Progenitor cell of endocrine pancreas (in vitro differentiated cells): ENCODE measurements around the gene TNN. TPM values are rescaled to one million over a fixed set of nuclear protein-coding genes. Genes with fewer than 3 reads are reported as not detected.

Experiments used
- DNase-seq: peaks from one replicate; pipeline ENCODE4 v3.0.0; 2021; ENCODE audit warnings: low spot score; ENCODE audit not compliant: unreplicated experiment
- H3K27ac Mint-ChIP-seq: 2 replicates; pipeline ENCODE4 v1.8.0; 2021; ENCODE audit warnings: mild to moderate bottlenecking, moderate library complexity, mixed read lengths
- H3K27me3 Mint-ChIP-seq: 2 replicates; pipeline ENCODE4 v1.8.0; 2021; ENCODE audit warnings: mixed read lengths
- H3K36me3 Mint-ChIP-seq: 2 replicates; pipeline ENCODE4 v1.8.0; 2022; ENCODE audit warnings: mixed read lengths; ENCODE audit not compliant: insufficient read depth
- H3K4me1 Mint-ChIP-seq: 2 replicates; pipeline ENCODE4 v1.8.0; 2021; ENCODE audit warnings: low read depth, mixed read lengths
- H3K4me3 Mint-ChIP-seq: 2 replicates; pipeline ENCODE4 v1.8.0; 2021; ENCODE audit warnings: low read depth, mild to moderate bottlenecking, moderate library complexity, mixed read lengths
- H3K9me3 Mint-ChIP-seq: 2 replicates; pipeline ENCODE4 v1.8.0; 2021; ENCODE audit warnings: low read depth, mixed read lengths
- total RNA-seq: library from RNA; stranded (reverse); gene quantifications from 2 replicates; pipeline ENCODE4 v1.2.1, GENCODE V29; 2021
- TF ChIP-seq, protein P1 (sequence below): fragments of 200-600 bp; sonication (generic); IDR thresholded peaks from one replicate; pipeline ENCODE4 v1.5.0; 2021; ENCODE audit warnings: antibody characterized with exemption, mild to moderate bottlenecking; ENCODE audit not compliant: unreplicated experiment

TNN gene
- total RNA-seq, 1 donor from 2014 or later: 0.48 TPM

DNA sequence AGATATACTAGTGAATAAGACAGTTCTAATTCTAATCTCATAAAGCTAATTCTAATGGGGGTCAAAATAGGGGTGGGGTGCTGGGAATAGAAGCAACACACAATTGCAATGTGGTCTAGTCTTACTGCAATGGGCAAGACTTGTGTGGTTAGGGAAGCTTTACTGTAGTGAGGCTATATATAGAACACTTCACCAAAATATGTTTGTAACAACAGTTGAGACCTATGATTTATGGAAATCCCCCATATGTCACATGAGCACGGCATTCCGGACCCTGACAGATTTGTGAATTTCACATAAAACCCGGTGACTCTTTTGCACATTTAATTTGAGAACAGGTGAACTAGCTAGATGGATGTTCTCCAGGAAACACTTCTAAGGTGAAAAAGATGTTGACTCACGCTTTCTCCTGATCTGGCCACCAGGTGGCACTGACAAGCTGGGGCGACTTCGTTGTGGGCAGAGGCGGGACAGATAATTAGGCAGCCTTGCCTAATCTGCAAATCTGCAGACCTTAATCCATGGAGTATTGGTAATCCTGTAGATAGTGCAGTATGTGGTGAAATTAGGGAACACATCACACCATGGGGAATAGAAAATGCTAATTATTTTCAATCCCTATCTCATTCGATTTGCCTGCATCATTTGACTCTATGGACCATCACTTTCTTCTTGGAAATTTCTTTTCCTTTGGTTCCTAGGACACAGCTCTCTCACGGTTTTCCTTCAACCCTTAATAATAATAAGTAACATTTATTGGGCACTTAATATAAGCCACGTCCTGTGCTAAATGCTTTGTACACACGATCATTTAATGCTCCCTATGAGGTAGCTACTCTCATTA lies 87.2 kb downstream of the TNN start:
- Mint-ChIP-seq H3K9me3 (no peaks in the 10 kb centered on the region), H3K36me3 (no peaks in the 10 kb centered on the region), H3K27ac (no peak overlapping the region), H3K4me1 (peaks cover 2% of the 10 kb centered on the region), H3K4me3 (no peak overlapping the region), H3K27me3 (peaks cover 69% of the 10 kb centered on the region)
- peak; percentile 34 for DNase-seq
- TF ChIP-seq, protein P1, sequence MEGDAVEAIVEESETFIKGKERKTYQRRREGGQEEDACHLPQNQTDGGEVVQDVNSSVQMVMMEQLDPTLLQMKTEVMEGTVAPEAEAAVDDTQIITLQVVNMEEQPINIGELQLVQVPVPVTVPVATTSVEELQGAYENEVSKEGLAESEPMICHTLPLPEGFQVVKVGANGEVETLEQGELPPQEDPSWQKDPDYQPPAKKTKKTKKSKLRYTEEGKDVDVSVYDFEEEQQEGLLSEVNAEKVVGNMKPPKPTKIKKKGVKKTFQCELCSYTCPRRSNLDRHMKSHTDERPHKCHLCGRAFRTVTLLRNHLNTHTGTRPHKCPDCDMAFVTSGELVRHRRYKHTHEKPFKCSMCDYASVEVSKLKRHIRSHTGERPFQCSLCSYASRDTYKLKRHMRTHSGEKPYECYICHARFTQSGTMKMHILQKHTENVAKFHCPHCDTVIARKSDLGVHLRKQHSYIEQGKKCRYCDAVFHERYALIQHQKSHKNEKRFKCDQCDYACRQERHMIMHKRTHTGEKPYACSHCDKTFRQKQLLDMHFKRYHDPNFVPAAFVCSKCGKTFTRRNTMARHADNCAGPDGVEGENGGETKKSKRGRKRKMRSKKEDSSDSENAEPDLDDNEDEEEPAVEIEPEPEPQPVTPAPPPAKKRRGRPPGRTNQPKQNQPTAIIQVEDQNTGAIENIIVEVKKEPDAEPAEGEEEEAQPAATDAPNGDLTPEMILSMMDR: peak; percentile 87

DNA sequence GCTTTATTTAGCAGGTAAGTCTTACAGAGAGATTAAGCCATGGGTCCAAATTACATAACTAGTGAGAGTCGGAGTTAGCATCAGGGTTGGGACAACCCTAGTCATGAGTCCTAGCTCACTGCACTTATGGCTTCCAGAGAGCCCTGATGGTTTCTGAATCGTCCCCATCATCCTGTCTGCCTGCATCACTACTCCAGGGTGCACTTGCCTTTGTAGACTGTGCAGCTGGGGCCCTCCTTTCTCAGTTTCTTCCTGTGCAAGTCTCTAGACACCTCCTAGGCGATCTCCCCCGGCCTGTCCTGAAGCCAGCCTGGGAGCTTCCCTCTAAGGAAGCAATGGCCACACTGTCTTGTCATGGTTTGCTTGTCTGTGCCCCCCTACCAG lies 87.8 kb downstream of the TNN start:
- H3K4me1 Mint-ChIP-seq: peaks cover 2% of the 10 kb centered on the region
- no peaks in the 10 kb centered on the region for H3K36me3 Mint-ChIP-seq

DNA sequence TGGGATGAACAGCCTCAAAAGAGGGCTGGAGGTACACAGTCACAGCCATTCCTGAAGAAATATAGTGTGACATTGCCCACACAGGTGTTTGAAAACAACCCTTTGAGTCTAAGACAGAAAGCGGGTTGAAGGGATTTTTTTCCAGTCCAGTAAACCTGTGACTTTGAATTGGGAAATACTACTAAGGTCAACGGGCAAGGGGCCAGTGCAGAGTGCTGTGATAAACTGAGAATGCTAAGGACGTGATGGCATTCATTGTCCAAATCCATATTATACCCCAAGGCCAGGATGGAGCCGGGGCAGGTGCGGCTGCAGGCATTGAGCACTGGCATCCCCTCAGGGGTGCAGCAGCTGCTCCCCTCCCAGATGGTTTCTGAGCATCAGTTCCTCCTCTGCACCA lies 88.3 kb downstream of the TNN start:
- no peak overlapping the region for H3K27ac Mint-ChIP-seq
- no peak for DNase-seq
- H3K27me3 Mint-ChIP-seq: peaks cover 70% of the 10 kb centered on the region
- TF ChIP-seq, protein P1: no peak
- H3K4me3 Mint-ChIP-seq: no peak overlapping the region
- peaks cover 2% of the 10 kb centered on the region for H3K4me1 Mint-ChIP-seq
- H3K9me3 Mint-ChIP-seq: no peaks in the 10 kb centered on the region
- H3K36me3 Mint-ChIP-seq: no peaks in the 10 kb centered on the region

More for the DNA sequence above, 87.8 kb downstream of the TNN start:
- Mint-ChIP-seq H3K27ac (no peak overlapping the region), H3K27me3 (peaks cover 71% of the 10 kb centered on the region), H3K9me3 (no peaks in the 10 kb centered on the region), H3K4me3 (no peak overlapping the region)
- DNase-seq: no peak
- TF ChIP-seq, protein P1: no peak

DNA sequence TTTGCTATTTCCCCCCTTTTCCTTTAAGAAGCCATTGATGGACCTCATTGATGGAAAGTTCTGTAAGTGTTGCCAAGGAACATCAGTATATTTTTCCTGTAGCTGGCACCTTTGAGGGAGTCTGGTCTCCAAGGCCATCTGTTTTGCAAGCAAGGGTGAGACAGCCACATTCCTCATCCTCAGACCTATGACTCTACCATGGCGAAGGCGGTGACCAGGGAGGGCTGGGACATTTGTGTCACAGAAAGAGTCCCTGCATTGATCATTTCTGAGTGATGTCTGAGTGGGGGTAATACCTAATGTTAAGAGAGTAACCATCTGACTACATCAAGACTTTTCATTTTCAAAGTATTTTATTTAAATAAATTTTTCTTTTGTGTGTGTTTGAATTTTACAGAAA lies 89.6 kb downstream of the TNN start:
- Mint-ChIP-seq H3K4me1 (peaks cover 10% of the 10 kb centered on the region), H3K4me3 (no peak overlapping the region), H3K27ac (no peak overlapping the region), H3K36me3 (no peaks in the 10 kb centered on the region), H3K9me3 (no peaks in the 10 kb centered on the region), H3K27me3 (peaks cover 67% of the 10 kb centered on the region)
- no peak for DNase-seq
- TF ChIP-seq, protein P1: no peak

DNA sequence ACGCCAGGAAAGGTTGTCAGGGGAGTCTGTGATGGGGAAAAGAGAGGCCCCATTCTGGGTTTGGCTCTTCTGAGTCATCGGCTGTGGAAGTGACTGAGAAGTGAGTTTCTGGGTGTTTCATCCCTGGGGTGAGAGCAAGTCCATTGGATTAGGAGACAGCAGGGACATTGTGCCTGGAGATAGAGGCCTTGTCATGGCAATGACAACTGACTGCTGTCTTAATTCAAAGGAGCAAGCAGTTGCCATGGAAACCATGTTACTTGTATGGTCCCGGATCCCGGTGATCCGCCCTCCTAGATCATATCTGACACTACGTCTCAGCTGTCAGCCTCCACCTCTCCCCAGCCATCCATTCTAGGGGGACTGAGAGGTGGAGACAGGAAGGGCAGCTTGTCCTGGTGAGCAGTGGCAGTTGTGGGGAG lies 90.5 kb downstream of the TNN start:
- Mint-ChIP-seq H3K27me3 (peaks cover 57% of the 10 kb centered on the region), H3K4me3 (no peak overlapping the region), H3K9me3 (no peaks in the 10 kb centered on the region), H3K36me3 (no peaks in the 10 kb centered on the region), H3K4me1 (peaks cover 10% of the 10 kb centered on the region), H3K27ac (no peak overlapping the region)
- no peak for DNase-seq
- TF ChIP-seq, protein P1: no peak
